A549 (cell line): ENCODE results near the gene PTPN9.

Source experiments
- ELK1 ChIP-seq: fragments of 150-350 bp; IDR thresholded peaks from 2 replicates; pipeline ENCODE4 v1.6.1; 2014; ENCODE audit warnings: low read depth, mild to moderate bottlenecking, low read length
- EP300 ChIP-seq, 2 experiments: fragments of >200 bp; sonication (Bioruptor Twin); formaldehyde crosslinking; IDR thresholded peaks; 2 replicates in 1 of 2; 3 replicates in 1 of 2; pipeline ENCODE4 v1.6.1; 2016 to 2017
- FOSL2 ChIP-seq, 2 experiments: fragments of 450-650 bp in 1 of 2; fragments of >200 bp in 1 of 2; sonication (Bioruptor Twin) in 1 of 2; formaldehyde crosslinking; IDR thresholded peaks; 2 replicates each; pipeline versions ENCODE4 v1.5.0 to v1.6.1; 2016 to 2020; ENCODE audit warnings: mild to moderate bottlenecking in 1 of 2, moderate library complexity in 1 of 2
- HDAC2 ChIP-seq: fragments of 200-600 bp; sonication (generic); IDR thresholded peaks from 2 replicates; pipeline ENCODE4 v1.6.1; 2016
- MAFK ChIP-seq: fragments of 450-650 bp; IDR thresholded peaks from 2 replicates; pipeline ENCODE4 v1.6.1; 2014; ENCODE audit not compliant: partially characterized antibody
- MAZ ChIP-seq: fragments of 150-350 bp; IDR thresholded peaks from 2 replicates; pipeline ENCODE4 v1.6.1; 2014; ENCODE audit warnings: antibody characterized with exemption, low read depth, low read length, borderline replicate concordance
- POLR2A ChIP-seq: IDR thresholded peaks from 2 replicates; pipeline ENCODE4 v1.6.1; 2012; ENCODE audit warnings: mild to moderate bottlenecking, low read length
- RAD21 ChIP-seq, 2 experiments: fragments of >200 bp in 1 of 2; sonication (Bioruptor Twin) in 1 of 2; formaldehyde crosslinking in 1 of 2; IDR thresholded peaks in 1 of 2; conservative IDR thresholded peaks in 1 of 2; 2 replicates in 1 of 2; 3 replicates in 1 of 2; pipeline ENCODE4 v1.6.1; 2012 to 2018; ENCODE audit warnings: inconsistent platforms in 1 of 2
- RARB ChIP-seq: fragments of 250-450 bp; sonication (Bioruptor Pico); IDR thresholded peaks from 2 replicates; pipeline ENCODE4 v1.8.0; 2021; ENCODE audit warnings: mild to moderate bottlenecking, moderate library complexity
- RCOR1 ChIP-seq: fragments of 150-350 bp; IDR thresholded peaks from 2 replicates; pipeline ENCODE4 v1.6.1; 2014; ENCODE audit warnings: antibody characterized with exemption, low read length, low read depth
- RFX5 ChIP-seq: fragments of 450-650 bp; IDR thresholded peaks from 2 replicates; pipeline ENCODE4 v1.7.1; 2014; ENCODE audit warnings: antibody characterized with exemption, mild to moderate bottlenecking, moderate library complexity
- RNF2 ChIP-seq: fragments of 200-600 bp; sonication (generic); IDR thresholded peaks from 2 replicates; pipeline ENCODE4 v1.6.1; 2016; ENCODE audit warnings: low read depth, mild to moderate bottlenecking, antibody characterized with exemption, moderate library complexity, borderline replicate concordance
- TF ChIP-seq, protein P1 (sequence below): fragments of >200 bp; sonication (Bioruptor Twin); formaldehyde crosslinking; IDR thresholded peaks from 3 replicates; pipeline ENCODE4 v1.5.1; 2016
- TF ChIP-seq, protein P2 (sequence below): fragments of 200-600 bp; sonication (generic); IDR thresholded peaks from 2 replicates; pipeline ENCODE4 v1.6.1; 2016; ENCODE audit warnings: antibody characterized with exemption, mild to moderate bottlenecking, moderate library complexity

DNA sequence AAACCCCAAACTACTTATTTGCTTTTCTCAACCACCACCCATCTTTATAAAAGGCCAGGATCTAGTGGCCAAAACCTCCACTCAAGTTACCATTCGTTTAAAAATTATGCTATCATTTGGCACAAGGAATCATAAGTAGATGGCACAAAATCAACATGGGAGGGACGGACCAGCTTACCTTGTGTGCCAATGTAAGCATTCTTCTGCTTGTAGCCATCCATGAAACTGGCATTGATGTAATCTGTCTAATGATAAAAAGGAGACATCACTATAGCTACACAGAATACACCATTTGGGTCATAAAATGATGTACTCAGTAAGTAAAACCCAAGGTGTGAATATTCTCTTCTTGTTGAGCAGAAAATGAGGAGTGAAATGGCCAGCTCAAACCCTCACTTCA is 99.4 kb downstream of the PTPN9 start:
- TF ChIP-seq EP300 (IDR thresholded peaks at IDR 0.05) (no peak), RARB (CRISPR knock-in tag) (no peak), MAZ (no peak), POLR2A (no peak), HDAC2 (no peak), FOSL2 (IDR thresholded peaks at IDR 0.05) (no peak), FOSL2 (CRISPR knock-in tag; IDR thresholded peaks at IDR 0.05) (no peak), RNF2 (no peak), RAD21 (conservative IDR thresholded peaks at IDR 0.05 in 1 of 2, IDR thresholded peaks at IDR 0.05 in 1 of 2) (no peak), RCOR1 (no peak), MAFK (no peak), RFX5 (no peak), ELK1 (no peak)
- TF ChIP-seq, protein P1, sequence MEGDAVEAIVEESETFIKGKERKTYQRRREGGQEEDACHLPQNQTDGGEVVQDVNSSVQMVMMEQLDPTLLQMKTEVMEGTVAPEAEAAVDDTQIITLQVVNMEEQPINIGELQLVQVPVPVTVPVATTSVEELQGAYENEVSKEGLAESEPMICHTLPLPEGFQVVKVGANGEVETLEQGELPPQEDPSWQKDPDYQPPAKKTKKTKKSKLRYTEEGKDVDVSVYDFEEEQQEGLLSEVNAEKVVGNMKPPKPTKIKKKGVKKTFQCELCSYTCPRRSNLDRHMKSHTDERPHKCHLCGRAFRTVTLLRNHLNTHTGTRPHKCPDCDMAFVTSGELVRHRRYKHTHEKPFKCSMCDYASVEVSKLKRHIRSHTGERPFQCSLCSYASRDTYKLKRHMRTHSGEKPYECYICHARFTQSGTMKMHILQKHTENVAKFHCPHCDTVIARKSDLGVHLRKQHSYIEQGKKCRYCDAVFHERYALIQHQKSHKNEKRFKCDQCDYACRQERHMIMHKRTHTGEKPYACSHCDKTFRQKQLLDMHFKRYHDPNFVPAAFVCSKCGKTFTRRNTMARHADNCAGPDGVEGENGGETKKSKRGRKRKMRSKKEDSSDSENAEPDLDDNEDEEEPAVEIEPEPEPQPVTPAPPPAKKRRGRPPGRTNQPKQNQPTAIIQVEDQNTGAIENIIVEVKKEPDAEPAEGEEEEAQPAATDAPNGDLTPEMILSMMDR: no peak
- TF ChIP-seq, protein P2, sequence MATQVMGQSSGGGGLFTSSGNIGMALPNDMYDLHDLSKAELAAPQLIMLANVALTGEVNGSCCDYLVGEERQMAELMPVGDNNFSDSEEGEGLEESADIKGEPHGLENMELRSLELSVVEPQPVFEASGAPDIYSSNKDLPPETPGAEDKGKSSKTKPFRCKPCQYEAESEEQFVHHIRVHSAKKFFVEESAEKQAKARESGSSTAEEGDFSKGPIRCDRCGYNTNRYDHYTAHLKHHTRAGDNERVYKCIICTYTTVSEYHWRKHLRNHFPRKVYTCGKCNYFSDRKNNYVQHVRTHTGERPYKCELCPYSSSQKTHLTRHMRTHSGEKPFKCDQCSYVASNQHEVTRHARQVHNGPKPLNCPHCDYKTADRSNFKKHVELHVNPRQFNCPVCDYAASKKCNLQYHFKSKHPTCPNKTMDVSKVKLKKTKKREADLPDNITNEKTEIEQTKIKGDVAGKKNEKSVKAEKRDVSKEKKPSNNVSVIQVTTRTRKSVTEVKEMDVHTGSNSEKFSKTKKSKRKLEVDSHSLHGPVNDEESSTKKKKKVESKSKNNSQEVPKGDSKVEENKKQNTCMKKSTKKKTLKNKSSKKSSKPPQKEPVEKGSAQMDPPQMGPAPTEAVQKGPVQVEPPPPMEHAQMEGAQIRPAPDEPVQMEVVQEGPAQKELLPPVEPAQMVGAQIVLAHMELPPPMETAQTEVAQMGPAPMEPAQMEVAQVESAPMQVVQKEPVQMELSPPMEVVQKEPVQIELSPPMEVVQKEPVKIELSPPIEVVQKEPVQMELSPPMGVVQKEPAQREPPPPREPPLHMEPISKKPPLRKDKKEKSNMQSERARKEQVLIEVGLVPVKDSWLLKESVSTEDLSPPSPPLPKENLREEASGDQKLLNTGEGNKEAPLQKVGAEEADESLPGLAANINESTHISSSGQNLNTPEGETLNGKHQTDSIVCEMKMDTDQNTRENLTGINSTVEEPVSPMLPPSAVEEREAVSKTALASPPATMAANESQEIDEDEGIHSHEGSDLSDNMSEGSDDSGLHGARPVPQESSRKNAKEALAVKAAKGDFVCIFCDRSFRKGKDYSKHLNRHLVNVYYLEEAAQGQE: no peak
